ENCODE results near the gene PKD2L1.

- TF ChIP-seq POLR2A (IDR thresholded peaks at IDR 0.05) (no peak), CTCF (IDR thresholded peaks at IDR 0.05) (no peak)
Observed at GRCh38 chr10:100360234-100360633, 30.2 kb upstream of the PKD2L1 start.

Data from thyroid gland (tissue), 4 donors.